ENCODE results near the gene IQGAP2. TPM values are rescaled to one million over a fixed set of nuclear protein-coding genes. Genes with fewer than 3 reads are reported as not detected.
"Not testable (repeated sequence)": the region's sequence is repeated elsewhere in the genome, so short reads cannot be mapped to it uniquely, and the experiment has no call there.

Gene IQGAP2
- total RNA-seq, 1 donor from 2014 or later, result 2.4 TPM

GRCh38 chr5:76670508-76670907 lies 267.4 kb downstream of the IQGAP2 start:
- no peak for DNase-seq

GRCh38 chr5:76672242-76672641 lies 269.2 kb downstream of the IQGAP2 start:
- no peak for DNase-seq

- DNase-seq, result no peak
Observed at GRCh38 chr5:76673125-76673524, 270.0 kb downstream of the IQGAP2 start.

GRCh38 chr5:76674330-76675066 lies 271.4 kb downstream of the IQGAP2 start:
- DNase-seq, result no peak

GRCh38 chr5:76675364-76675763 lies 272.3 kb downstream of the IQGAP2 start:
- no peak for DNase-seq

GRCh38 chr5:76677849-76678472 lies 274.9 kb downstream of the IQGAP2 start:
- DNase-seq, result no peak

- DNase-seq, result peak; percentile 71
Observed at GRCh38 chr5:76679231-76679630, 276.1 kb downstream of the IQGAP2 start.

GRCh38 chr5:76680826-76681225 lies 277.7 kb downstream of the IQGAP2 start:
- not testable (repeated sequence) for DNase-seq

- DNase-seq, result no peak
Observed at GRCh38 chr5:76681287-76681686, 278.2 kb downstream of the IQGAP2 start.

- DNase-seq, result no peak
Observed at GRCh38 chr5:76682387-76682786, 279.3 kb downstream of the IQGAP2 start.

GRCh38 chr5:76683816-76684731 lies 281.0 kb downstream of the IQGAP2 start:
- DNase-seq, result no peak

GRCh38 chr5:76684756-76685519 lies 281.9 kb downstream of the IQGAP2 start:
- no peak for DNase-seq

GRCh38 chr5:76685704-76686103 lies 282.6 kb downstream of the IQGAP2 start:
- DNase-seq, result no peak

GRCh38 chr5:76688212-76688611 lies 285.1 kb downstream of the IQGAP2 start:
- DNase-seq, result no peak

- no peak for DNase-seq
Observed at GRCh38 chr5:76688836-76689235, 285.8 kb downstream of the IQGAP2 start.

- peak; percentile 85 for DNase-seq
Observed at GRCh38 chr5:76689321-76690036, 286.4 kb downstream of the IQGAP2 start.

- DNase-seq, result no peak
Observed at GRCh38 chr5:76690037-76690679, 287.1 kb downstream of the IQGAP2 start.

GRCh38 chr5:76690704-76691466 lies 287.8 kb downstream of the IQGAP2 start:
- DNase-seq, result peak; percentile 88

GRCh38 chr5:76691467-76692273 lies 288.6 kb downstream of the IQGAP2 start:
- DNase-seq, result peak; percentile 98

GRCh38 chr5:76692274-76692540 lies 289.1 kb downstream of the IQGAP2 start:
- DNase-seq, result no peak

Measured in dermis blood vessel endothelial cell (primary cell).